ENCODE data around the gene TAB3. TPM values are rescaled to one million over a fixed set of nuclear protein-coding genes. Genes with fewer than 3 reads are reported as not detected.

TAB3 gene
- total RNA-seq, 2 experiments from 2014 or later = 18.7 to 20.1 TPM

DNA sequence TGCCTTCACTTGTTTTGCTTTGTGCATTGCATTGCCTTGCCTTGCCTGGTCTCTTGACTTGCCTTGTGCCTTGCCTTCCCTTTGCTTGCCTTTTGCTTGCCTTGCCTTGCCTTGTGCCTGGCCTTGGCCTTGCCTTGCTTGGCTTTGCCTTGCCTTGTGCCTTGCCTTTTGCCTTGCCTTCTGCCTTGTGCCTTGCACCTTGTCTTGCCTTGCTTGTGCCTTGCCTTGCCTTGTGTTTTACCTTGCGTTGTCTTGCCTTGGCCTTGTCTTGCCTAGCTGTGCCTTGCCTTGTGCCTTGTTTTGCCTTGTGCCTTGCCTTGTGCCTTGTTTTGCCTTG lies 95.3 kb downstream of the TAB3 start:
- ChIA-PET CTCF (no interaction called here), POLR2A (no interaction called here)
- H3K4me3 Mint-ChIP-seq = no peak overlapping the region
- DNase-seq (no peak), ATAC-seq (no peak)
- H3K9me3 Mint-ChIP-seq (ENCODE audit: low read depth) = no peaks in the 10 kb centered on the region
- intact Hi-C loops (cut with DNase I, micrococcal nuclease) = no loop called here
- H3K4me1 Mint-ChIP-seq = no peaks in the 10 kb centered on the region
- no peaks in the 10 kb centered on the region for H3K36me3 Mint-ChIP-seq (ENCODE audit: low read depth)
- no peak overlapping the region for H3K27ac Mint-ChIP-seq
- no peaks in the 10 kb centered on the region for H3K27me3 Mint-ChIP-seq

DNA sequence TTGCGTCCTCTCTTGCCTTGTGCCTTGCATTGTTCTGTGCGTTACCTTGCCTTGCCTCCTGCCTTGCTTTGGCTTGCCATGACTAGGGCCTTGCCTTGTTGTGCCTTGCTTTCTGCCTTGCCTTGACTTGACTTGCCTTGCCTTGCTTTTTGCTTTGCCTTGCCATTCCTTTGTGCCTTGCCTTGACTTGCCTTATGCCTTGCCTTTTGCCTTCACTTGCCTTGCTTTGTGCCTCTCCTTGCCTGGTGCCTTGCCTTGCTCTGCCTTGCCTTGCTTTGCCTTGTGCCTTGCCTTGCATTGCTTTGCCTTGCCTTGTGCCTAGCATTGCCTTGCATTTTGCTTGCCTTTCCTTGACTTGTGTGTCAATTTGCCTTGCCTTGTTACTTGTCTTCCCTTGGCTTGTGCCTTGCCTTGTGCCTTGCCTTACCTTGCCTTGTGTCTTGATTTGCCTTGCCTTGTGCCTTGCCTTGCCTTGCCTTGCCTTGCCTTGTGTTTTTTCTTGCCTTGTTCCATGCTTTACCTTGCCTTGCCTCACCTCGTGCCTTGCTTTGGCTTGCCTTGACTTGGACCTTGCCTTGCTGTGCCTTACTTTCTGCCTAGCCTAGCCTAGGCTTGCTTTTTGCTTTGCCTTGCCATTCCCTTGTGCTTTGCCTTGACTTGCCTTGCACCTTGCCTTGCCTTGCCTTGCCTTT lies 95.8 kb downstream of the TAB3 start:
- ATAC-seq (no peak), DNase-seq (no peak)
- Mint-ChIP-seq H3K9me3 (ENCODE audit: low read depth) (no peaks in the 10 kb centered on the region), H3K27ac (no peak overlapping the region), H3K36me3 (ENCODE audit: low read depth) (no peaks in the 10 kb centered on the region), H3K4me3 (no peak overlapping the region), H3K27me3 (no peaks in the 10 kb centered on the region), H3K4me1 (no peaks in the 10 kb centered on the region)
- intact Hi-C loops (cut with DNase I, micrococcal nuclease) = no loop called here
- POLR2A ChIA-PET = no interaction called here
- CTCF ChIA-PET = no interaction called here

DNA sequence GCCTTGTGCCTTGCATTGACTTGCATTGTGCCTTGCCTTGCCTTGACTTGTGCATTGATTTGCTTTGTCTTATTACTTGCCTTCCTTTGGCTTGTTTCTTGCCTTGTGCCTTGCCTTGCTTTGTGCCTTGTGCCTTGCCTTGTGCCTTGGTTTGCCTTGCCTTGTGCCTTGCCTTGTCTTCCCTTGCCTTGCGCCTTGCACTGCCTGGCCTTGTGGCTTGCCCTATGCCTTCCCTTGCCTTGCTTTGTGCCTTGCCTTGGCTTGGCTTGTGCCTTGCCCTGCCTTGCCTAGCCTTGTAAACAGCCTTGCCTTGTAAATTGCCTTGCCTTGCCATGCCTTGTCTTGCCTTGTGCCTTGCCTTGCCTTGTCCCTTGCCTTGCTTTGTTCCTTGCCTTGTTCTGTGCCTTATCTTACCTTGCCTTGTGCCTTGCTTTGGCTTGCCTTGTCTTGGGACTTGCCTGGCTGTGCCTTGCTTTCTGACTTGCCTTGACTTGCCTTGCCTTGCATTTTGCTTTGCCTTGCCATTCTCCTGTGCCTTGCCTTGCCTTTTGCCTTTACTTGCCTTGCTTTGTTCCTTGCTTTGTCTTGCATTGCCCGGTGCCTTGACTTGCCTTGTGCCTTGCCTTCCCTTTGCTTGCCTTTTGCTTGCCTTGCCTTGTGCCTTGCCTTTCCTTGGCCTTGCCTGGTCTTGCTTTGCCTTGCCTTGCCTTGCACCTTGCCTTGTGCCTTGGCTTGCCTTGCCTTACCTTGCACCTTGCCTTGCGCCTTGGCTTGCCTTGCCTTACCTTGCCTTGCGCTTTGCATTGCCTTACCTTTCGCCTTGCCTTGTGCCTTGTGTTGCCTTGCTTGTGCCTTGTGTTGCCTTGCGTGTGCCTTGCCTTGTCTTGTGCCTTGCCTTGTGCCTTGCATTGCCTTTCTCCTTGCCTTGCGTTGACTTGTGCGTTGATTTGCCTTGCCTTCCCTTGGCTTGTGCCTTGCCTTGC lies 97.5 kb downstream of the TAB3 start:
- POLR2A ChIA-PET = no interaction called here

DNA sequence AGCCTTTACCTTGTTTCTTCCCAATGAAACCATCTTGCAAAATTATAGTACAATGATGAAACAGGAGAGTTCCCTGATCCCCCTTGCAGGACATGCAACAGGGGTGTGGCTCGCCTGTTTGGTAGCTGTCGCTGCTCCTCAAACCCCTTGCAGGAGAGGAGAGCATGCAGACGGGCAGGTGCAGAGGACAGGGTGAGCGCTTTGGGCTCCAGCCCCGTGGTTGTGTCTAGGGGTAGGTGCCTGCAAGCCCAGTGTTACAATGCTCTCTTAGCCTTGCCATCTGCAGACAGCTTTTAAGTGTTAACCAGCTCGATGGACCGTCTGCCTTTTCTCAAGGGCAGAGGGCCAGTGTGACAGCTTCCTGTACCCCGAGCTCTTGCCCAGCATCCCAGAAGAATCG lies 102.0 kb downstream of the TAB3 start:
- H3K4me1 Mint-ChIP-seq = peaks cover 11% of the 10 kb centered on the region
- ChIA-PET CTCF (interaction anchor here (0.6 to 0.8 kb wide), 2 partner anchors 50 to 79 kb away, joined by 3 read pairs; no protein-coding TSS in a partner anchor), POLR2A (no interaction called here)
- no peaks in the 10 kb centered on the region for H3K27me3 Mint-ChIP-seq
- intact Hi-C loops (cut with DNase I, micrococcal nuclease) = no loop called here
- ATAC-seq (no peak), DNase-seq (no peak)
- H3K9me3 Mint-ChIP-seq (ENCODE audit: low read depth) = no peaks in the 10 kb centered on the region
- H3K27ac Mint-ChIP-seq = no peak overlapping the region
- H3K4me3 Mint-ChIP-seq = no peak overlapping the region
- no peaks in the 10 kb centered on the region for H3K36me3 Mint-ChIP-seq (ENCODE audit: low read depth)

More for the DNA sequence above, 97.5 kb downstream of the TAB3 start:
- Mint-ChIP-seq H3K4me1 (peaks cover under 1% of the 10 kb centered on the region), H3K27ac (no peak overlapping the region), H3K9me3 (ENCODE audit: low read depth) (no peaks in the 10 kb centered on the region), H3K27me3 (no peaks in the 10 kb centered on the region), H3K36me3 (ENCODE audit: low read depth) (no peaks in the 10 kb centered on the region), H3K4me3 (no peak overlapping the region)
- DNase-seq (no peak), ATAC-seq (no peak)
- CTCF ChIA-PET = no interaction called here
- intact Hi-C loops (cut with DNase I, micrococcal nuclease) = no loop called here

DNA sequence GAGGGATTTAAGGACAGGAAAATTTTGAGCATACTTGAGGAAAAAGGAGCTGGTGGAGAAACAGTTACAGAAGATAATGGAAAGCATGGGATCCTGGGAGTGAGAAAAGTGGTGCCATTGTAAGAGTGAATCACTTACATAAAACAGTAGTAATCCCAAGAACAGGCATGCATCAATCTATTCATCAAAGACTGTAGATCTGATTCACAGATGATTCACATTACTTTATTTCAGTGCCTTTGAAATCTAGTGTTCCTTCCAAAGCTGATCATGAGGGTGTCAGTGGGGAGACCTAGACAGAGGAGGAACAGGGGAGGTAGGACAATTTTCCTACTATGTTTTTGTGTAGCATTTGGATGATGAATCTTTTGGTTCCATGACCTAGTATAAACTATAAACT lies 102.7 kb downstream of the TAB3 start:
- ATAC-seq = peak; percentile 65
- DNase-seq = no peak
- POLR2A ChIA-PET = no interaction called here
- intact Hi-C loops (cut with DNase I, micrococcal nuclease) = no loop called here
- H3K4me1 Mint-ChIP-seq = peaks cover 17% of the 10 kb centered on the region
- no peaks in the 10 kb centered on the region for H3K9me3 Mint-ChIP-seq (ENCODE audit: low read depth)
- H3K27me3 Mint-ChIP-seq = no peaks in the 10 kb centered on the region
- H3K36me3 Mint-ChIP-seq (ENCODE audit: low read depth) = no peaks in the 10 kb centered on the region
- H3K27ac Mint-ChIP-seq = no peak overlapping the region
- H3K4me3 Mint-ChIP-seq = no peak overlapping the region
- CTCF ChIA-PET = interaction anchor here (0.6 to 0.8 kb wide), 2 partner anchors 50 to 79 kb away, joined by 3 read pairs; no protein-coding TSS in a partner anchor

DNA sequence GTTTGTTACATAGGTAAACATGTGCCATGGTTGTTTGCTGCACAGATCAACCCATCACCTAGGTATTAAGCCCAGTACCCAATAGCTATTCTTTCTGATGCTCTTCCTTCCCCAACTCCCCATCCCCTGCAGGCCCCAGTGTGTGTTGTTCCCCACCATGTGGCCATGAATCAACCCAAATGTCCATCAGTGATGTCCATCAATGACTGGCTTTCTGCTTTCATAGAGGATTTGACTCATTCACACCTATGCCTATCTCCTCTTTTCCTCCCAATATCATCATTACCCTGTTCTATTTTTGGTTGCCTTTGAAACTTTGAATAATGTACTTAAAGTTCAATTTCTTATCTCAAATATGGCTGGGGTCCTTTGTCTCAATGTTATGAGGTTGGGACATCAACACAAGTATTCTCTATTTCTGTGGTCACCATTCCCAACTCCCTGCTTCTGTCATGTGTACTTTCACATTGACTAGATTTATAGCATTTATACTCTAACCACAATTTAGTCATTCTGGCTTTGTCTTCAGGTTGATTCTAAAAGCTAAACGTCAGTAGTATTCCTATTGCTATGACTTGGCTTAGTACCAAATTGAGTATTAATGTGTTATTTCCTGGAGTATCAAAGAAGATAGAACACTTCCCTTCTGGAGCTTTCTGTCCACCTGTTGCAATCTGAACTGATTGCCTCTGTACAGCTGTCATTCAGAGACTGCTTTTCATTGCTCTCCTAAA lies 107.2 kb downstream of the TAB3 start:
- Mint-ChIP-seq H3K4me1 (peaks cover 29% of the 10 kb centered on the region), H3K27me3 (peaks cover 13% of the 10 kb centered on the region), H3K9me3 (ENCODE audit: low read depth) (no peaks in the 10 kb centered on the region), H3K27ac (peak overlapping the region; percentile 37), H3K36me3 (ENCODE audit: low read depth) (no peaks in the 10 kb centered on the region), H3K4me3 (no peak overlapping the region)
- ATAC-seq (peak; percentile 81), DNase-seq (no peak)
- intact Hi-C loops (cut with DNase I, micrococcal nuclease) = loop anchor here (1.0 to 5.0 kb wide), 6 partner anchors 45 to 167 kb away; no protein-coding TSS in a partner anchor
- CTCF ChIA-PET = interaction anchor here (0.8 to 1.3 kb wide), 2 partner anchors 42 to 47 kb away, joined by 4 to 5 read pairs; no protein-coding TSS in a partner anchor
- POLR2A ChIA-PET = interaction anchor here (0.6 kb wide), 1 partner anchor 108 kb away, joined by 10 read pairs; the partner anchor contains the start of gene TAB3

DNA sequence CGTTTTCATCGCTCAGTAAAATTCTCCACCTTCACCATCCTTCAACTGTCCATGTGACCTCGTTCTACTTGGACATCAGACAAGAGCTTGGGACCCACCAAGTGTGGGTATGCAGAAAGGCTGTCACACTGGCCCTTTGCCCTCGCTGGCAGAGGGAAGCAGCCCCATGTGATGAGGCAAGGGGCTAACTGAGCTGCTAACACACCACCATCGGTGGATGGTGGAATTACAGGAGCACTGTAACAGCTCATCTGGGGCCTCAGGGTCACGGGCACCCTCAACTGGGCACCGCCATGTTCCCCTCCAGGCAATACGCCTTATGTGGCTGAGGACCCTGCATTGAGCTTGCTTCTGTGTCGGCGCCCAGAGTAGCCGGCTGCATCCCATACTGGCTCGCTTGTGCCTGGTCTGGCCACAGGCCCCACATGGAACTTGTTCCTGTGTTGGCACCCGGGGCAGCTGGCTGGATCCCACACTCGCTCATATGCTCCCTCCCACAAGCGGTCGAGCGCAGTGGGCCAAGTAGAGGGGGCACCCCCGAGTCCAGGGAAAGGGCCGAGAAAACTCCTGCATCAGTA lies 109.5 kb downstream of the TAB3 start:
- ChIA-PET POLR2A (no interaction called here), CTCF (no interaction called here)
- peaks cover 1% of the 10 kb centered on the region for H3K9me3 Mint-ChIP-seq (ENCODE audit: low read depth)
- intact Hi-C loops (cut with DNase I, micrococcal nuclease) = loop anchor here in 1 of 2 experiments (5.0 kb wide), 1 partner anchor 42 kb away; no protein-coding TSS in a partner anchor
- H3K27me3 Mint-ChIP-seq = peaks cover 13% of the 10 kb centered on the region
- no peak overlapping the region for H3K27ac Mint-ChIP-seq
- DNase-seq (no peak), ATAC-seq (no peak)
- peaks cover 23% of the 10 kb centered on the region for H3K4me1 Mint-ChIP-seq
- H3K36me3 Mint-ChIP-seq (ENCODE audit: low read depth) = no peaks in the 10 kb centered on the region
- no peak overlapping the region for H3K4me3 Mint-ChIP-seq

DNA sequence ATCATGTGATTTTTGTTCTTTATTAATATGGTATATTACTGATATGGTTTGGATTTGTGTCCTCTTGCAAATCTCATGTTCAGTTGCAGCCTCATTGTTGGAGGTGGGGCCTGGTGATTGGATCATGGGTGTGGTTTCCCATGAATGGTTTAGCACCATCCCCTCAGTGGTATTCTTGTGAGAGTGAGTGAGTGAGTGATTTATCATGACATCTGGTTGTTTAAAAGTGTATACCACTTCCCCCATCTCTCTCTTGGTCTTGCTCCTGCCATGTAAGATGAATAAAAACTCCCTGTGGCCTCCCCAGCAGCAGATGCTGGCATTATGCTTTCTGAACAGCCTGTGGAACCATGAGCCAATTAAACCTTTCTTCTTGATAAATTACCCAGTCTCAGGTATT lies 111.5 kb downstream of the TAB3 start:
- H3K36me3 Mint-ChIP-seq (ENCODE audit: low read depth) = no peaks in the 10 kb centered on the region
- POLR2A ChIA-PET = no interaction called here
- no peak for DNase-seq
- peaks cover 1% of the 10 kb centered on the region for H3K9me3 Mint-ChIP-seq (ENCODE audit: low read depth)
- no peak overlapping the region for H3K27ac Mint-ChIP-seq
- H3K4me1 Mint-ChIP-seq = peaks cover 23% of the 10 kb centered on the region
- intact Hi-C loops (cut with DNase I, micrococcal nuclease) = no loop called here
- H3K27me3 Mint-ChIP-seq = peaks cover 13% of the 10 kb centered on the region
- H3K4me3 Mint-ChIP-seq = no peak overlapping the region
- CTCF ChIA-PET = no interaction called here
- no peak for ATAC-seq

Other genes with a start within 250 kb of the TAB3 start
- gene GK, start 235.8 kb downstream of the TAB3 start, total RNA-seq = 100 to 1,000 TPM in 1 of 2 experiments, 10 to 100 TPM in 1; 77.8 to 106 TPM
- gene FTHL17, start 182.8 kb upstream of the TAB3 start, total RNA-seq = not detected

Data from activated CD4-positive, alpha-beta T cell treated with anti-CD3 and anti-CD28 coated beads for 36 hours (primary cell).